ENCODE results near the gene CDKL1. TPM values are rescaled to one million over a fixed set of nuclear protein-coding genes. Genes with fewer than 3 reads are reported as not detected.

The CDKL1 gene
- total RNA-seq, 1 experiment from 2014 or later, result 5.4 TPM

- Histone ChIP-seq H3K4me1 (peaks cover 10% of the 10 kb centered on the region), H3K36me3 (ENCODE audit: control insufficient read depth, insufficient read depth, low read length) (no peaks in the 10 kb centered on the region), H3K27me3 (replicated peaks; ENCODE audit: control insufficient read depth, insufficient read depth, low read length) (no peaks in the 10 kb centered on the region), H3K4me3 (ENCODE audit: low read depth, low read length) (no peak overlapping the region), H3K9me3 (no peaks in the 10 kb centered on the region)
- Mint-ChIP-seq H3K36me3 (ENCODE audit: insufficient read depth, unreplicated experiment) (no peaks in the 10 kb centered on the region), H3K4me3 (ENCODE audit: unreplicated experiment) (no peak overlapping the region), H3K9me3 (ENCODE audit: unreplicated experiment) (no peaks in the 10 kb centered on the region), H3K27ac (ENCODE audit: unreplicated experiment) (no peak overlapping the region), H3K4me1 (ENCODE audit: low read depth, unreplicated experiment) (peaks cover 8% of the 10 kb centered on the region), H3K27me3 (ENCODE audit: insufficient read depth, unreplicated experiment) (no peaks in the 10 kb centered on the region)
- TF ChIP-seq CTCF (IDR thresholded peaks at IDR 0.05; ENCODE audit: insufficient read depth in 1 of 2, low read depth in 1 of 2, low read length in 1 of 2, severe bottlenecking in 1 of 2, unreplicated experiment in 1 of 2), result no peak
- no TSS peak for BruUV-seq (replicated peaks)
- no peak for DNase-seq
- ChIA-PET CTCF (no interaction called here), POLR2A (no interaction called here)
- intact Hi-C loops (cut with micrococcal nuclease; ENCODE audit: unreplicated experiment), result no loop called here
Observed at GRCh38 chr14:50360851-50361250, 35.8 kb downstream of the CDKL1 start.

GRCh38 chr14:50360093-50360492, 36.6 kb downstream of the CDKL1 start:
- H3K4me3 ChIP-seq (ENCODE audit: low read depth, low read length), result no peak overlapping the region
- H3K36me3 Mint-ChIP-seq (ENCODE audit: insufficient read depth, unreplicated experiment), result no peaks in the 10 kb centered on the region
- intact Hi-C loops (cut with micrococcal nuclease; ENCODE audit: unreplicated experiment), result no loop called here
- H3K27me3 Mint-ChIP-seq (ENCODE audit: insufficient read depth, unreplicated experiment), result no peaks in the 10 kb centered on the region
- POLR2A ChIA-PET, result no interaction called here
- no peaks in the 10 kb centered on the region for H3K27me3 ChIP-seq (replicated peaks; ENCODE audit: control insufficient read depth, insufficient read depth, low read length)
- DNase-seq, result no peak
- CTCF ChIA-PET, result no interaction called here
- BruUV-seq (replicated peaks), result no TSS peak
- H3K4me1 ChIP-seq, result peaks cover 8% of the 10 kb centered on the region
- no peaks in the 10 kb centered on the region for H3K9me3 ChIP-seq
- no peak for TF ChIP-seq CTCF (IDR thresholded peaks at IDR 0.05; ENCODE audit: insufficient read depth in 1 of 2, low read depth in 1 of 2, low read length in 1 of 2, severe bottlenecking in 1 of 2, unreplicated experiment in 1 of 2)
- peaks cover 14% of the 10 kb centered on the region for H3K4me1 Mint-ChIP-seq (ENCODE audit: low read depth, unreplicated experiment)
- no peak overlapping the region for H3K27ac Mint-ChIP-seq (ENCODE audit: unreplicated experiment)
- no peaks in the 10 kb centered on the region for H3K9me3 Mint-ChIP-seq (ENCODE audit: unreplicated experiment)
- no peak overlapping the region for H3K4me3 Mint-ChIP-seq (ENCODE audit: unreplicated experiment)
- H3K36me3 ChIP-seq (ENCODE audit: control insufficient read depth, insufficient read depth, low read length), result no peaks in the 10 kb centered on the region

GRCh38 chr14:50359631-50360030, 37.0 kb downstream of the CDKL1 start:
- H3K4me1 Mint-ChIP-seq (ENCODE audit: low read depth, unreplicated experiment), result peaks cover 14% of the 10 kb centered on the region
- no peak overlapping the region for H3K27ac Mint-ChIP-seq (ENCODE audit: unreplicated experiment)
- H3K27me3 Mint-ChIP-seq (ENCODE audit: insufficient read depth, unreplicated experiment), result no peaks in the 10 kb centered on the region
- DNase-seq, result no peak
- TF ChIP-seq CTCF (IDR thresholded peaks at IDR 0.05; ENCODE audit: insufficient read depth in 1 of 2, low read depth in 1 of 2, low read length in 1 of 2, severe bottlenecking in 1 of 2, unreplicated experiment in 1 of 2), result no peak
- Histone ChIP-seq H3K36me3 (ENCODE audit: control insufficient read depth, insufficient read depth, low read length) (no peaks in the 10 kb centered on the region), H3K27me3 (replicated peaks; ENCODE audit: control insufficient read depth, insufficient read depth, low read length) (no peaks in the 10 kb centered on the region), H3K4me1 (peaks cover 3% of the 10 kb centered on the region), H3K9me3 (no peaks in the 10 kb centered on the region), H3K4me3 (ENCODE audit: low read depth, low read length) (no peak overlapping the region)
- H3K36me3 Mint-ChIP-seq (ENCODE audit: insufficient read depth, unreplicated experiment), result no peaks in the 10 kb centered on the region
- H3K9me3 Mint-ChIP-seq (ENCODE audit: unreplicated experiment), result no peaks in the 10 kb centered on the region
- intact Hi-C loops (cut with micrococcal nuclease; ENCODE audit: unreplicated experiment), result no loop called here
- no peak overlapping the region for H3K4me3 Mint-ChIP-seq (ENCODE audit: unreplicated experiment)
- no TSS peak for BruUV-seq (replicated peaks)
- ChIA-PET POLR2A (no interaction called here), CTCF (no interaction called here)
